Measurements from ENCODE around the gene NCOR1.
A peak's percentile ranks its signal among the peaks of the same experiment; 100 is the strongest.

The NCOR1 gene

GRCh38 chr17:16013943-16014407 is 201.4 kb downstream of the NCOR1 start:
- Histone ChIP-seq H3K9me3 (ENCODE audit: severe bottlenecking) (no peaks in the 10 kb centered on the region), H3K36me3 (ENCODE audit: low read depth) (peaks cover 80% of the 10 kb centered on the region), H3K27me3 (ENCODE audit: insufficient read depth, poor library complexity, severe bottlenecking) (no peaks in the 10 kb centered on the region), H3K4me1 (ENCODE audit: insufficient read depth, poor library complexity, severe bottlenecking) (peaks cover 20% of the 10 kb centered on the region), H3K4me3 (ENCODE audit: severe bottlenecking) (no peak overlapping the region), H3K27ac (ENCODE audit: poor library complexity, severe bottlenecking) (peak overlapping the region; percentile 70)
- DNase-seq (ENCODE audit: low spot score) (no peak), ATAC-seq (ENCODE audit: low read depth) (peak; percentile 89)
- peak; percentile 72 for TF ChIP-seq CTCF (IDR thresholded peaks at IDR 0.05; ENCODE audit: poor library complexity, severe bottlenecking)

GRCh38 chr17:16007439-16007838 is 207.9 kb downstream of the NCOR1 start:
- no peak for ATAC-seq (ENCODE audit: low read depth)
- no peak for DNase-seq (ENCODE audit: low spot score)
- peaks cover 2% of the 10 kb centered on the region for H3K4me1 ChIP-seq (ENCODE audit: insufficient read depth, poor library complexity, severe bottlenecking)
- no peak overlapping the region for H3K27ac ChIP-seq (ENCODE audit: poor library complexity, severe bottlenecking)
- H3K4me3 ChIP-seq (ENCODE audit: severe bottlenecking) = no peak overlapping the region
- no peaks in the 10 kb centered on the region for H3K27me3 ChIP-seq (ENCODE audit: insufficient read depth, poor library complexity, severe bottlenecking)
- no peak for TF ChIP-seq CTCF (IDR thresholded peaks at IDR 0.05; ENCODE audit: poor library complexity, severe bottlenecking)
- H3K9me3 ChIP-seq (ENCODE audit: severe bottlenecking) = no peaks in the 10 kb centered on the region
- peaks cover 90% of the 10 kb centered on the region for H3K36me3 ChIP-seq (ENCODE audit: low read depth)

- no peak for ATAC-seq (ENCODE audit: low read depth)
- no peak for TF ChIP-seq CTCF (IDR thresholded peaks at IDR 0.05; ENCODE audit: poor library complexity, severe bottlenecking)
Observed at GRCh38 chr17:16005636-16006035, 209.7 kb downstream of the NCOR1 start.

GRCh38 chr17:16003841-16004240 is 211.5 kb downstream of the NCOR1 start:
- Histone ChIP-seq H3K36me3 (ENCODE audit: low read depth) (peaks cover 87% of the 10 kb centered on the region), H3K27me3 (ENCODE audit: insufficient read depth, poor library complexity, severe bottlenecking) (no peaks in the 10 kb centered on the region), H3K27ac (ENCODE audit: poor library complexity, severe bottlenecking) (no peak overlapping the region), H3K9me3 (ENCODE audit: severe bottlenecking) (no peaks in the 10 kb centered on the region), H3K4me3 (ENCODE audit: severe bottlenecking) (no peak overlapping the region), H3K4me1 (ENCODE audit: insufficient read depth, poor library complexity, severe bottlenecking) (peaks cover 11% of the 10 kb centered on the region)
- ATAC-seq (ENCODE audit: low read depth) (no peak), DNase-seq (ENCODE audit: low spot score) (no peak)
- no peak for TF ChIP-seq CTCF (IDR thresholded peaks at IDR 0.05; ENCODE audit: poor library complexity, severe bottlenecking)

More at GRCh38 chr17:16005636-16006035, 209.7 kb downstream of the NCOR1 start:
- no peak for DNase-seq (ENCODE audit: low spot score)
- Histone ChIP-seq H3K4me3 (ENCODE audit: severe bottlenecking) (no peak overlapping the region), H3K4me1 (ENCODE audit: insufficient read depth, poor library complexity, severe bottlenecking) (peaks cover 10% of the 10 kb centered on the region), H3K36me3 (ENCODE audit: low read depth) (peaks cover 93% of the 10 kb centered on the region), H3K27me3 (ENCODE audit: insufficient read depth, poor library complexity, severe bottlenecking) (no peaks in the 10 kb centered on the region), H3K27ac (ENCODE audit: poor library complexity, severe bottlenecking) (no peak overlapping the region), H3K9me3 (ENCODE audit: severe bottlenecking) (no peaks in the 10 kb centered on the region)

- Histone ChIP-seq H3K4me1 (ENCODE audit: insufficient read depth, poor library complexity, severe bottlenecking) (peaks cover 11% of the 10 kb centered on the region), H3K27me3 (ENCODE audit: insufficient read depth, poor library complexity, severe bottlenecking) (no peaks in the 10 kb centered on the region), H3K9me3 (ENCODE audit: severe bottlenecking) (no peaks in the 10 kb centered on the region), H3K27ac (ENCODE audit: poor library complexity, severe bottlenecking) (no peak overlapping the region), H3K4me3 (ENCODE audit: severe bottlenecking) (no peak overlapping the region), H3K36me3 (ENCODE audit: low read depth) (peaks cover 76% of the 10 kb centered on the region)
- ATAC-seq (ENCODE audit: low read depth) = no peak
- TF ChIP-seq CTCF (IDR thresholded peaks at IDR 0.05; ENCODE audit: poor library complexity, severe bottlenecking) = no peak
- no peak for DNase-seq (ENCODE audit: low spot score)
Observed at GRCh38 chr17:16002708-16003260, 212.6 kb downstream of the NCOR1 start.
